Kidney epithelial cell (primary cell): ENCODE data around the gene CDH2. TPM values are rescaled to one million over a fixed set of nuclear protein-coding genes. Genes with fewer than 3 reads are reported as not detected.

Experiments
- DNase-seq: peaks from one replicate; pipeline ENCODE4 v3.0.0-alpha.2; 2010; ENCODE audit warnings: low read depth
- H3K27me3 ChIP-seq: 2 replicates; pipeline ENCODE4 v1.6.0; 2011; ENCODE audit warnings: low read length; ENCODE audit not compliant: control insufficient read depth, insufficient read depth
- H3K36me3 ChIP-seq: 2 replicates; pipeline ENCODE4 v1.5.1; 2011; ENCODE audit warnings: low read length; ENCODE audit not compliant: control insufficient read depth, insufficient read depth
- H3K4me3 ChIP-seq: 2 replicates; pipeline ENCODE4 v1.5.1; 2011; ENCODE audit warnings: low read depth, mild to moderate bottlenecking, control low read depth, low read length
- total RNA-seq: library from RNA; depleted of rRNA; stranded (reverse); fragments of >200 nt; gene quantifications from 2 replicates; pipeline ENCODE4 v1.2.3, GENCODE V29; 2015
- TF ChIP-seq, protein P1 (sequence below): IDR thresholded peaks from 2 replicates; pipeline ENCODE4 v1.5.1; 2011; ENCODE audit warnings: mild to moderate bottlenecking, moderate library complexity, low read length, control low read depth, inconsistent platforms; ENCODE audit not compliant: insufficient read depth, poor library complexity, severe bottlenecking

CDH2 gene
- total RNA-seq, 1 donor from 2014 or later, result 190 TPM

DNA sequence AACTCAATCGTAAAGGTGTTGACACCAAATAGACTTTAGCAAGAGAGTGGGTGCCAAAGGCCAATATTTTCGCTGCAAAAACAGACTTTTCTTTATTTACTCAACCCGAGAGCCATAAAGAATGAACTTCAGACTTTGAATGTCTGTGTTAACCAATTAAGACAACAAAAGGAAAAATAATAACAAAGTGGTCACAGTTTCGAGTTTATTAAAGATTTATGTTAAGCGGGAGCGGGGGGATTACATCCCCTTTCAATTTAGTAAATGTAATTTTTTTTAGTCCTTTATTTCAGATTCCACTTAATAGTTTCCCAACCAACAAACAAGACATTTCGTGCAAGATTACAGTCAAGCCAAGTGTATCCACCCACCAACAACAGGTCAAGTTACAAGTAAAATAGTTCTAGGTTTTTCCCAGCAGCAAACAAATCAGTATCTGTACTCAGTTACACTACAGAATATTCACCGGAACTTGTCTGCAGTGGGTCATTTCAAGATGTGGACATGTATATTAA lies 9.0 kb downstream of the CDH2 start:
- no peak for DNase-seq
- no peak overlapping the region for H3K4me3 ChIP-seq
- no peaks in the 10 kb centered on the region for H3K27me3 ChIP-seq
- H3K36me3 ChIP-seq, result no peaks in the 10 kb centered on the region
- TF ChIP-seq, protein P1, sequence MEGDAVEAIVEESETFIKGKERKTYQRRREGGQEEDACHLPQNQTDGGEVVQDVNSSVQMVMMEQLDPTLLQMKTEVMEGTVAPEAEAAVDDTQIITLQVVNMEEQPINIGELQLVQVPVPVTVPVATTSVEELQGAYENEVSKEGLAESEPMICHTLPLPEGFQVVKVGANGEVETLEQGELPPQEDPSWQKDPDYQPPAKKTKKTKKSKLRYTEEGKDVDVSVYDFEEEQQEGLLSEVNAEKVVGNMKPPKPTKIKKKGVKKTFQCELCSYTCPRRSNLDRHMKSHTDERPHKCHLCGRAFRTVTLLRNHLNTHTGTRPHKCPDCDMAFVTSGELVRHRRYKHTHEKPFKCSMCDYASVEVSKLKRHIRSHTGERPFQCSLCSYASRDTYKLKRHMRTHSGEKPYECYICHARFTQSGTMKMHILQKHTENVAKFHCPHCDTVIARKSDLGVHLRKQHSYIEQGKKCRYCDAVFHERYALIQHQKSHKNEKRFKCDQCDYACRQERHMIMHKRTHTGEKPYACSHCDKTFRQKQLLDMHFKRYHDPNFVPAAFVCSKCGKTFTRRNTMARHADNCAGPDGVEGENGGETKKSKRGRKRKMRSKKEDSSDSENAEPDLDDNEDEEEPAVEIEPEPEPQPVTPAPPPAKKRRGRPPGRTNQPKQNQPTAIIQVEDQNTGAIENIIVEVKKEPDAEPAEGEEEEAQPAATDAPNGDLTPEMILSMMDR, result no peak

DNA sequence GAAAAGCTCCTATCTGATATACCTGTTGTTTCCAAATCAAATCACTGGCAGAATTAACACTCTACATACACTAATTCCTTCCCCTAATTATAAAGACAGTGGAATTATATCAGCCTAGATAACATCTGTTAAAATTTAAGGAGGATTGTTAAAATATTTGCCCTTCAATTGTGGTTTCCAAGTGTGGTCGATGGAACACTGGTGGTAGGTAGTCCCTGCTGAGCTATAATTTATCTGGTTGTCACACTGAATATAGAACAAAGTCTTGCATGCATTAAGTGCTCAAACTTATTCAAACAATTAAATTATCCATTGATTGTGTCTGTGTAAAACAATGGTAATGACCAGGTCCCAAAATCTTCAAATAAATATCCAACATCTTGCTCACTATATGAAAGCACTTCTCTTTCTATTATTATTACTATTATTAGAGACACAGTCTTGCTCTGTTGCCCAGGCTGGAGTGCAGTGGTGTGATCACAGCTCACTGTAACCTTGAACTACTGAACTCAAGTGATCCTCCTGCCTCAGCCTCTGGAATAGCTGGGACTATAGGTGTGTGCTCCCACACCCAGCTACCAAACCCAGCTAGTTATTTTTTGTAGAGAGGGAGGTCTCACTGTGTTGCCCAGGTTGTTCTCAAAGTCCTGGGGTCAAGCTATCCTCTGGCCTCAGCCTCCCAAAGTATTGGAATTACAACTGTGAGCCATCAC lies 12.0 kb downstream of the CDH2 start:
- no peaks in the 10 kb centered on the region for H3K36me3 ChIP-seq
- DNase-seq, result no peak
- no peak overlapping the region for H3K4me3 ChIP-seq
- TF ChIP-seq, protein P1, result no peak
- no peaks in the 10 kb centered on the region for H3K27me3 ChIP-seq

GRCh38 chr18:28163201-28163775 lies 13.6 kb downstream of the CDH2 start:
- TF ChIP-seq, protein P1, result no peak
- no peaks in the 10 kb centered on the region for H3K27me3 ChIP-seq
- H3K4me3 ChIP-seq, result no peak overlapping the region
- no peak for DNase-seq
- H3K36me3 ChIP-seq, result no peaks in the 10 kb centered on the region

DNA sequence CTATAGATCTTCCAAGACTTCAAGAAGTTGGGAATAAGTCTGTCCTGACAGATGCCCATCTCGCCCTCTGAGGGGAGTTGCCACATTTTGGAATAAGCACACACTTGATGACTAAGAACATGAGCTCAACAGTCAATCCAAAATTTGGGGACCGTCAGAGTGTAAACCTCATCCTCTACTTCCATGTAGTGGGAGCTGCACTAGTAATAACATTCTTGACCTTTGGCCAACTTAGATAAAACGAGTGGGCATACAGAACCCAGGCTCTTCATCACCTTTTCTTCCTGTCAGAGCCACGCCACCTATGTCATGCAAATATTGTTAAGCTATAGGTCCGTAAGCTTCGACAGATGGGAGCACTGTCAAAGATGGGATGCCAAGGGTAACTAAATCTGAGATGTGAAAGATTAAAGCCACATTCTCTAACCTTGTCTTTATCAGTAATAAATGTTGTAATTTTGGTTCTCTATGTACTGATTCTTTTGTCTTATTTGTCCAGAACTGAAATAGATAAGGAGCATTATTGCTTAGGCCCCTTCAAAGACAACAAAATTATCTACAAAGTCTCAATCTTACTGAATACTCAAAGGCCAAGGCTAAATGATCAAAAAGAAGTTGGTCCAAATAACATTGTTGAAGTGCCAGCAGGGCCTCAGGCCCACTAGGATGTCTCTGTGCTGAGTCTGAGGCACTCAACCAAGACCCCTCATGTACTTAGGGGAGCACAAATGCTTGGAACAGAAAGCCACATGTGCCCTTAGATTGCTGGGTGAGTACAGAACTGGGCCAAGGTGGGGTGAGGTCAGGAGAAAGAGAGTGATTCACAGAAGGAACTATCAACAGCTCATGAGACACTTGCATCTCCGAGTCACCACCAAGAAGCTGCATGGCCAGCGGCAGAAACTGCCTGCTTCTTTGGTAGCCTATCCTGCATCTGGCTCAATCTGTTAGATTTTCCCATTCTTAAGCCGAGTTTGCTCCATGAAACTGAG lies 15.0 kb downstream of the CDH2 start:
- no peaks in the 10 kb centered on the region for H3K27me3 ChIP-seq
- no peak overlapping the region for H3K4me3 ChIP-seq
- TF ChIP-seq, protein P1, result no peak
- H3K36me3 ChIP-seq, result no peaks in the 10 kb centered on the region
- peak; percentile 71 for DNase-seq

- TF ChIP-seq, protein P1, result no peak
- Histone ChIP-seq H3K27me3 (no peaks in the 10 kb centered on the region), H3K4me3 (no peak overlapping the region), H3K36me3 (no peaks in the 10 kb centered on the region)
- no peak for DNase-seq
These were observed 17.9 kb downstream of the CDH2 start for GRCh38 chr18:28159055-28159454.
